Activated CD8-positive, alpha-beta memory T cell treated with anti-CD3 and anti-CD28 coated beads for 36 hours (primary cell): ENCODE measurements around the gene DNMT3L. TPM values are rescaled to one million over a fixed set of nuclear protein-coding genes. Genes with fewer than 3 reads are reported as not detected.

Experiments
- CTCF ChIA-PET: fragments of 350-600 bp; sonication (Branson Sonifier 250); formaldehyde crosslinking; loops from one replicate; lab custom pipeline; 2021; ENCODE audit warnings: antibody characterized with exemption; lab: Charles Lee
- POLR2A ChIA-PET: fragments of 350-600 bp; sonication (Branson Sonifier 250); formaldehyde crosslinking; loops from one replicate; lab custom pipeline; 2021; ENCODE audit warnings: antibody characterized with exemption; lab: Charles Lee
- total RNA-seq, 2 experiments: library from RNA; stranded (reverse); gene quantifications; one replicate each; pipeline ENCODE4 v1.2.3, GENCODE V29; 2021

Gene DNMT3L
- total RNA-seq, 2 experiments from 2014 or later: not detected

- POLR2A ChIA-PET: no interaction called here
- CTCF ChIA-PET: interaction anchor here (1.1 to 1.3 kb wide), 2 partner anchors 24 to 283 kb away, joined by 3 to 5 read pairs; no protein-coding TSS in a partner anchor
Measured at GRCh38 chr21:44296916-44297315, 35.2 kb upstream of the DNMT3L start.

- CTCF ChIA-PET: interaction anchor here (0.9 kb wide), 1 partner anchor 9 kb away, joined by 3 read pairs; no protein-coding TSS in a partner anchor
- POLR2A ChIA-PET: no interaction called here
Measured at GRCh38 chr21:44296103-44296519, 34.4 kb upstream of the DNMT3L start.

GRCh38 chr21:44295646-44296045, 33.9 kb upstream of the DNMT3L start:
- CTCF ChIA-PET: interaction anchor here (0.9 kb wide), 1 partner anchor 10 kb away, joined by 3 read pairs; no protein-coding TSS in a partner anchor
- POLR2A ChIA-PET: no interaction called here

- CTCF ChIA-PET: interaction anchor here (0.9 kb wide), 1 partner anchor 10 kb away, joined by 3 read pairs; no protein-coding TSS in a partner anchor
- POLR2A ChIA-PET: no interaction called here
Measured at GRCh38 chr21:44295163-44295573, 33.5 kb upstream of the DNMT3L start.

GRCh38 chr21:44294391-44295162, 32.9 kb upstream of the DNMT3L start:
- POLR2A ChIA-PET: no interaction called here
- CTCF ChIA-PET: no interaction called here

- CTCF ChIA-PET: no interaction called here
- POLR2A ChIA-PET: no interaction called here
Measured at GRCh38 chr21:44293551-44294231, 32.0 kb upstream of the DNMT3L start.

GRCh38 chr21:44292812-44293195, 31.1 kb upstream of the DNMT3L start:
- ChIA-PET POLR2A (no interaction called here), CTCF (interaction anchor here (0.5 kb wide), 1 partner anchor 16 kb away, joined by 3 read pairs; no protein-coding TSS in a partner anchor)

GRCh38 chr21:44291936-44292811, 30.5 kb upstream of the DNMT3L start:
- CTCF ChIA-PET: no interaction called here
- POLR2A ChIA-PET: no interaction called here

GRCh38 chr21:44291078-44291935, 29.6 kb upstream of the DNMT3L start:
- ChIA-PET CTCF (no interaction called here), POLR2A (no interaction called here)

GRCh38 chr21:44290327-44291077, 28.8 kb upstream of the DNMT3L start:
- CTCF ChIA-PET: no interaction called here
- POLR2A ChIA-PET: no interaction called here

- ChIA-PET CTCF (no interaction called here), POLR2A (no interaction called here)
Measured at GRCh38 chr21:44289381-44290010, 27.8 kb upstream of the DNMT3L start.

GRCh38 chr21:44288251-44289110, 26.8 kb upstream of the DNMT3L start:
- CTCF ChIA-PET: no interaction called here
- POLR2A ChIA-PET: no interaction called here

- POLR2A ChIA-PET: no interaction called here
- CTCF ChIA-PET: interaction anchor here (2.2 kb wide), 1 partner anchor 11 kb away, joined by 6 read pairs; no protein-coding TSS in a partner anchor
Measured at GRCh38 chr21:44286716-44287632, 25.3 kb upstream of the DNMT3L start.

- ChIA-PET CTCF (interaction anchor here (2.2 kb wide), 1 partner anchor 12 kb away, joined by 6 read pairs; no protein-coding TSS in a partner anchor), POLR2A (no interaction called here)
Measured at GRCh38 chr21:44286086-44286715, 24.5 kb upstream of the DNMT3L start.
